Suprapubic skin (tissue), 4 donors: ENCODE results near the gene PTPRF. TPM values are rescaled to one million over a fixed set of nuclear protein-coding genes. Genes with fewer than 3 reads are reported as not detected.

Experiments used
- DNase-seq, 2 donors: peaks; one replicate each; pipeline ENCODE4 v3.0.0-alpha.2; 2019; ENCODE audit warnings: low spot score in 2 of 2
- H3K27ac ChIP-seq: fragments of 200-600 bp; sonication (generic); one replicate; pipeline ENCODE4 v1.5.1; 2019
- H3K27me3 ChIP-seq: fragments of 200-600 bp; sonication (generic); one replicate; pipeline ENCODE4 v1.5.1; 2019
- H3K36me3 ChIP-seq: fragments of 200-600 bp; sonication (generic); one replicate; pipeline ENCODE4 v1.5.1; 2019
- H3K4me1 ChIP-seq: fragments of 200-600 bp; sonication (generic); one replicate; pipeline ENCODE4 v1.5.1; 2019
- H3K4me3 ChIP-seq: fragments of 200-600 bp; sonication (generic); one replicate; pipeline ENCODE4 v1.5.1; 2019; ENCODE audit warnings: mild to moderate bottlenecking
- H3K9me3 ChIP-seq: fragments of 200-600 bp; sonication (generic); one replicate; pipeline ENCODE4 v1.5.1; 2019
- CTCF ChIP-seq, 2 donors: fragments of 200-600 bp in 1 of 2; fragments of 450-650 bp in 1 of 2; sonication (generic) in 1 of 2; IDR thresholded peaks; one replicate each; pipeline ENCODE4 v1.5.1; 2016 to 2019; ENCODE audit warnings: antibody characterized with exemption in 2 of 2, mild to moderate bottlenecking in 1 of 2, moderate library complexity in 1 of 2
- EP300 ChIP-seq: sonication (generic); formaldehyde crosslinking; IDR thresholded peaks from one replicate; pipeline ENCODE4 v1.6.1; 2017; ENCODE audit warnings: antibody characterized with exemption
- POLR2A ChIP-seq, 2 donors: fragments of 450-650 bp; IDR thresholded peaks; one replicate each; pipeline ENCODE4 v1.6.1; 2017; ENCODE audit warnings: antibody characterized with exemption in 2 of 2, mild to moderate bottlenecking in 2 of 2, moderate library complexity in 2 of 2
- POLR2AphosphoS5 ChIP-seq, 3 donors: sonication (generic); formaldehyde crosslinking; IDR thresholded peaks; one replicate each; pipeline ENCODE4 v1.6.1; 2017; ENCODE audit warnings: antibody characterized with exemption in 3 of 3
- WGBS: methylation state at CpG from one replicate; pipeline ENCODE4 v1.1.5; 2018; 5-methylcytosine and 5-hydroxymethylcytosine counted together
- total RNA-seq, 4 donors: library from RNA; depleted of rRNA; stranded (reverse); fragments of >200 nt; gene quantifications; one replicate each; pipeline ENCODE4 v1.1.0, GENCODE V29; 2016

PTPRF gene
- total RNA-seq, 4 donors from 2014 or later, result 209 to 373 (median 289) TPM

GRCh38 chr1:43509007-43509739 lies 21.5 kb upstream of the PTPRF start:
- H3K9me3 ChIP-seq, result no peaks in the 10 kb centered on the region
- H3K4me1 ChIP-seq, result peaks cover 9% of the 10 kb centered on the region
- H3K36me3 ChIP-seq, result no peaks in the 10 kb centered on the region
- no peak for DNase-seq
- H3K27ac ChIP-seq, result peak overlapping the region; percentile 16
- TF ChIP-seq POLR2A (IDR thresholded peaks at IDR 0.05) (no peak), CTCF (IDR thresholded peaks at IDR 0.05) (no peak), EP300 (no peak), POLR2AphosphoS5 (IDR thresholded peaks at IDR 0.05) (no peak)
- H3K27me3 ChIP-seq, result no peaks in the 10 kb centered on the region
- WGBS, result 36% methylated on average over 4 of the region's 4 CpGs
- no peak overlapping the region for H3K4me3 ChIP-seq

DNA sequence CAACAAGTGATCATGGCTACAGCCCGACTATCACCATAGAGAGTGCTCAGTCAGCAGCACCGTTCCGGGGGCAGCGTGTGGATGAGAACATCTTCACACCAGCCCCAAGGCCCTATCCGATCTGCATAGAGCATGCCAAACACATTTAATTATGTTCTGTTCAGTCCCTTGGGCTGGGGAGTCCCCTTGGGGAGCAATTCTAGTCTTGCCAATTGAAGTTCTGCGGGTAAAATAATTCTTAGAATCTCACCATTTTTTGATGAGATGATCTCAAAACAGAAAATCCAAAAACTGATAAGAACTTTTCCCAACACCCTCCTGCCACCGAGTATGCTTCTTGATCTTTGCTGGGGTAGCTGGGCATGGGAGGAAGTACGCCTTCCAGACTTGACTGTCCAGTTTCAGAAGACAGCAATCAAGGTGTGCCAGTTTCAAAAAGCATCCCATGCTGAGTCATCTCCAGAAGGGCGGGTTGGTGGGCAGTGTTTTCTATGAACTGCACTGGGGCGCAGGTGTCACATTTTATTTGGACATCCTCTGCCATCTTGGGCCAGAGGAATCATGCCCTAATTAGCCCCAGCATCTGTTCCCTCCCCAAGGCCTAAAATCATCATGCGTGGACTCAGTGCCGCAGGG lies 20.8 kb upstream of the PTPRF start:
- H3K27me3 ChIP-seq, result no peaks in the 10 kb centered on the region
- DNase-seq, result peak in 1 of 2 donors; percentile 34
- no peaks in the 10 kb centered on the region for H3K9me3 ChIP-seq
- no peak overlapping the region for H3K27ac ChIP-seq
- no peak for TF ChIP-seq EP300
- TF ChIP-seq POLR2AphosphoS5 (IDR thresholded peaks at IDR 0.05), result no peak
- no peak for TF ChIP-seq POLR2A (IDR thresholded peaks at IDR 0.05)
- TF ChIP-seq CTCF (IDR thresholded peaks at IDR 0.05), result no peak
- H3K36me3 ChIP-seq, result no peaks in the 10 kb centered on the region
- no peak overlapping the region for H3K4me3 ChIP-seq
- peaks cover 9% of the 10 kb centered on the region for H3K4me1 ChIP-seq
- 74% methylated on average over 7 of the region's 12 CpGs for WGBS

DNA sequence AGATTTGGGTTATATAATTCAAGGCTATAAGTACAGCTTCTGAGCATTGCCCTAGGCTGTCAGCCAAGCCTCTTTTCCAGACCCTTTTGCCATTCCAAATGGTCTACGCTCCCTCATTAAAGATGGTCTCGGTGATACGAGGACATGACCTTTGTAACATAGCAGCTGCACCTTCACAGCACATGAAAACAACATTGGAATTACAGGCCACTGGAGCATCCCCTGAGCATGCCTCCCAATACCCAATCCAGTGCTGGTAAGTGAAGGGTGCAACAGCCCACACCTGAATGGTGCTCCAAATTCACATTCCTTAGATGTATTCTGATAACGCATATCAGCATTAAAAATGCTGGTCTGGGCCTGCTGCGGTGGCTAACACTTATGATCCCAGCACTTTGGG lies 20.1 kb upstream of the PTPRF start:
- 91% methylated on average over 5 of the region's 5 CpGs for WGBS
- Histone ChIP-seq H3K9me3 (no peaks in the 10 kb centered on the region), H3K4me3 (no peak overlapping the region), H3K27me3 (no peaks in the 10 kb centered on the region), H3K4me1 (peaks cover 9% of the 10 kb centered on the region), H3K36me3 (no peaks in the 10 kb centered on the region), H3K27ac (no peak overlapping the region)
- DNase-seq, result peak in 1 of 2 donors; percentile 60
- TF ChIP-seq POLR2AphosphoS5 (IDR thresholded peaks at IDR 0.05), result no peak
- no peak for TF ChIP-seq EP300
- TF ChIP-seq POLR2A (IDR thresholded peaks at IDR 0.05), result no peak
- TF ChIP-seq CTCF (IDR thresholded peaks at IDR 0.05), result no peak

- DNase-seq, result peak in 1 of 2 donors; percentile 12
- H3K27me3 ChIP-seq, result no peaks in the 10 kb centered on the region
- 82% methylated on average over 1 of the region's 1 CpG for WGBS
- no peak overlapping the region for H3K27ac ChIP-seq
- no peak overlapping the region for H3K4me3 ChIP-seq
- H3K36me3 ChIP-seq, result no peaks in the 10 kb centered on the region
- TF ChIP-seq EP300, result no peak
- no peak for TF ChIP-seq CTCF (IDR thresholded peaks at IDR 0.05)
- no peak for TF ChIP-seq POLR2AphosphoS5 (IDR thresholded peaks at IDR 0.05)
- TF ChIP-seq POLR2A (IDR thresholded peaks at IDR 0.05), result no peak
- H3K9me3 ChIP-seq, result no peaks in the 10 kb centered on the region
- peaks cover 9% of the 10 kb centered on the region for H3K4me1 ChIP-seq
Measured at GRCh38 chr1:43511394-43511793, 19.3 kb upstream of the PTPRF start.

GRCh38 chr1:43512133-43512532 lies 18.6 kb upstream of the PTPRF start:
- TF ChIP-seq CTCF (IDR thresholded peaks at IDR 0.05) (no peak), EP300 (no peak), POLR2A (IDR thresholded peaks at IDR 0.05) (no peak), POLR2AphosphoS5 (IDR thresholded peaks at IDR 0.05) (no peak)
- DNase-seq, result no peak

More at GRCh38 chr1:43512133-43512532, 18.6 kb upstream of the PTPRF start:
- Histone ChIP-seq H3K4me3 (no peak overlapping the region), H3K27me3 (no peaks in the 10 kb centered on the region), H3K4me1 (peaks cover 9% of the 10 kb centered on the region), H3K36me3 (no peaks in the 10 kb centered on the region), H3K27ac (no peak overlapping the region), H3K9me3 (no peaks in the 10 kb centered on the region)
- WGBS, result 86% methylated on average over 2 of the region's 2 CpGs
